Stimulated activated CD8-positive, alpha-beta memory T cell treated with anti-CD3 and anti-CD28 coated beads, Interleukin-7, amount 100 ng/mL, for 24 hours (primary cell): ENCODE measurements around the gene DCAF17.

Source experiments
- DNase-seq: peaks from one replicate; pipeline ENCODE4 v3.0.0-alpha.2; 2020; ENCODE audit warnings: low read depth

Gene DCAF17

GRCh38 chr2:171434013-171434989 lies at the start of gene DCAF17:
Gene DCAF17, plus strand, starts transcription at chr2:171434226. Its CDS starts 352 bp downstream, at chr2:171434578.
- DNase-seq = peak; percentile 83

GRCh38 chr2:171386627-171387026 lies 47.4 kb upstream of the DCAF17 start:
- no peak for DNase-seq

GRCh38 chr2:171387052-171387451 lies 47.0 kb upstream of the DCAF17 start:
- no peak for DNase-seq

- DNase-seq = no peak
These were observed 44.7 kb upstream of the DCAF17 start for GRCh38 chr2:171389325-171389724.

GRCh38 chr2:171389780-171390179 lies 44.2 kb upstream of the DCAF17 start:
- DNase-seq = no peak

GRCh38 chr2:171390941-171391516 lies 43.0 kb upstream of the DCAF17 start:
- DNase-seq = no peak

- DNase-seq = no peak
These were observed 42.5 kb upstream of the DCAF17 start for GRCh38 chr2:171391532-171391931.

GRCh38 chr2:171393487-171393886 lies 40.5 kb upstream of the DCAF17 start:
- DNase-seq = no peak

GRCh38 chr2:171394164-171394740 lies 39.8 kb upstream of the DCAF17 start:
- DNase-seq = no peak

GRCh38 chr2:171399292-171399691 lies 34.7 kb upstream of the DCAF17 start:
- DNase-seq = no peak

- DNase-seq = no peak
These were observed 33.6 kb upstream of the DCAF17 start for GRCh38 chr2:171400395-171400794.

GRCh38 chr2:171401947-171402346 lies 32.1 kb upstream of the DCAF17 start:
- DNase-seq = no peak

- no peak for DNase-seq
These were observed 31.0 kb upstream of the DCAF17 start for GRCh38 chr2:171402906-171403580.

GRCh38 chr2:171404261-171404660 lies 29.8 kb upstream of the DCAF17 start:
- no peak for DNase-seq

GRCh38 chr2:171404719-171405118 lies 29.3 kb upstream of the DCAF17 start:
- no peak for DNase-seq

- DNase-seq = no peak
These were observed 28.5 kb upstream of the DCAF17 start for GRCh38 chr2:171405546-171405945.

- no peak for DNase-seq
These were observed 28.0 kb upstream of the DCAF17 start for GRCh38 chr2:171406044-171406443.

- no peak for DNase-seq
These were observed 26.9 kb upstream of the DCAF17 start for GRCh38 chr2:171407030-171407675.

- no peak for DNase-seq
These were observed 26.4 kb upstream of the DCAF17 start for GRCh38 chr2:171407676-171408044.

- DNase-seq = no peak
These were observed 24.5 kb upstream of the DCAF17 start for GRCh38 chr2:171409436-171409971.

GRCh38 chr2:171410101-171410500 lies 23.9 kb upstream of the DCAF17 start:
- DNase-seq = no peak

GRCh38 chr2:171410624-171411023 lies 23.4 kb upstream of the DCAF17 start:
- no peak for DNase-seq
